Endothelial cell (in vitro differentiated cells): Measurements from ENCODE around the gene NDUFAF5. TPM values are rescaled to one million over a fixed set of nuclear protein-coding genes. Genes with fewer than 3 reads are reported as not detected.

Experiments
- DNase-seq: peaks from one replicate; pipeline ENCODE4 v3.0.0; 2021; ENCODE audit warnings: low spot score
- H3K27ac Mint-ChIP-seq: one replicate; pipeline ENCODE4 v1.8.0; 2021; ENCODE audit warnings: mixed read lengths, inconsistent platforms; ENCODE audit not compliant: unreplicated experiment
- H3K27me3 Mint-ChIP-seq: one replicate; pipeline ENCODE4 v1.8.0; 2021; ENCODE audit warnings: mild to moderate bottlenecking, moderate library complexity, mixed read lengths, inconsistent platforms; ENCODE audit not compliant: unreplicated experiment
- H3K36me3 Mint-ChIP-seq: one replicate; pipeline ENCODE4 v1.8.0; 2021; ENCODE audit warnings: mild to moderate bottlenecking, low read depth, mixed read lengths, inconsistent platforms; ENCODE audit not compliant: unreplicated experiment
- H3K4me1 Mint-ChIP-seq: one replicate; pipeline ENCODE4 v1.8.0; 2021; ENCODE audit warnings: mild to moderate bottlenecking, mixed read lengths, inconsistent platforms; ENCODE audit not compliant: unreplicated experiment
- H3K4me3 Mint-ChIP-seq: one replicate; pipeline ENCODE4 v1.8.0; 2021; ENCODE audit warnings: mild to moderate bottlenecking, mixed read lengths, inconsistent platforms; ENCODE audit not compliant: unreplicated experiment
- H3K9me3 Mint-ChIP-seq: one replicate; pipeline ENCODE4 v1.8.0; 2021; ENCODE audit warnings: mixed read lengths, inconsistent platforms; ENCODE audit not compliant: unreplicated experiment
- CTCF ChIP-seq: fragments of 200-600 bp; sonication (generic); IDR thresholded peaks from one replicate; pipeline ENCODE4 v1.5.0; 2021; ENCODE audit warnings: antibody characterized with exemption; ENCODE audit not compliant: unreplicated experiment
- total RNA-seq: library from RNA; stranded (reverse); fragmentation: NEBNext Ultra II Directional; extraction: Animal tissue kit (Norgen Biotek cat#: 25700); gene quantifications from one replicate; pipeline ENCODE4 v1.2.1, GENCODE V29; 2021; ENCODE audit not compliant: unreplicated experiment

Gene NDUFAF5
- total RNA-seq, 1 donor from 2014 or later = 22.5 TPM

- no peak for TF ChIP-seq CTCF
- Mint-ChIP-seq H3K27me3 (peaks cover 2% of the 10 kb centered on the region), H3K4me1 (no peaks in the 10 kb centered on the region), H3K27ac (no peak overlapping the region), H3K9me3 (no peaks in the 10 kb centered on the region), H3K36me3 (peaks cover 3% of the 10 kb centered on the region), H3K4me3 (no peak overlapping the region)
- no peak for DNase-seq
Measured at GRCh38 chr20:13816757-13817156, 31.9 kb downstream of the NDUFAF5 start.

GRCh38 chr20:13817342-13817741, 32.5 kb downstream of the NDUFAF5 start:
- H3K4me3 Mint-ChIP-seq = no peak overlapping the region
- H3K27ac Mint-ChIP-seq = no peak overlapping the region
- no peaks in the 10 kb centered on the region for H3K4me1 Mint-ChIP-seq
- no peak for DNase-seq
- H3K9me3 Mint-ChIP-seq = no peaks in the 10 kb centered on the region
- no peak for TF ChIP-seq CTCF
- H3K36me3 Mint-ChIP-seq = peaks cover 3% of the 10 kb centered on the region
- peaks cover 2% of the 10 kb centered on the region for H3K27me3 Mint-ChIP-seq

- Mint-ChIP-seq H3K27me3 (peaks cover 2% of the 10 kb centered on the region), H3K4me1 (peaks cover 4% of the 10 kb centered on the region), H3K4me3 (no peak overlapping the region), H3K27ac (no peak overlapping the region), H3K9me3 (no peaks in the 10 kb centered on the region), H3K36me3 (peaks cover 3% of the 10 kb centered on the region)
- no peak for DNase-seq
- peak; percentile 89 for TF ChIP-seq CTCF
Measured at GRCh38 chr20:13819885-13820645, 35.2 kb downstream of the NDUFAF5 start.

- Mint-ChIP-seq H3K4me3 (no peak overlapping the region), H3K9me3 (no peaks in the 10 kb centered on the region), H3K4me1 (peaks cover 4% of the 10 kb centered on the region), H3K27me3 (peaks cover 2% of the 10 kb centered on the region), H3K27ac (no peak overlapping the region), H3K36me3 (no peaks in the 10 kb centered on the region)
- DNase-seq = no peak
- no peak for TF ChIP-seq CTCF
Measured at GRCh38 chr20:13821876-13822275, 37.0 kb downstream of the NDUFAF5 start.

GRCh38 chr20:13822459-13822858, 37.6 kb downstream of the NDUFAF5 start:
- no peaks in the 10 kb centered on the region for H3K36me3 Mint-ChIP-seq
- H3K27me3 Mint-ChIP-seq = peaks cover 2% of the 10 kb centered on the region
- no peak for TF ChIP-seq CTCF
- peaks cover 4% of the 10 kb centered on the region for H3K4me1 Mint-ChIP-seq
- H3K27ac Mint-ChIP-seq = no peak overlapping the region
- no peak for DNase-seq
- no peak overlapping the region for H3K4me3 Mint-ChIP-seq
- no peaks in the 10 kb centered on the region for H3K9me3 Mint-ChIP-seq
